GM23338 (cell line): ENCODE data around the gene MYO1G. TPM values are rescaled to one million over a fixed set of nuclear protein-coding genes. Genes with fewer than 3 reads are reported as not detected.
"Not testable (repeated sequence)": the region's sequence is repeated elsewhere in the genome, so short reads cannot be mapped to it uniquely, and the experiment has no call there.

Source experiments
- ATAC-seq: fragments of 200-7000 bp; cut with Tn5 transposase; 3 replicates; pipeline ENCODE4 v1.9.1; 2020
- DNase-seq: peaks from one replicate; pipeline ENCODE4 v3.0.0-alpha.2; 2015; ENCODE audit warnings: low spot score
- H2AFZ ChIP-seq: fragments of 200-600 bp; sonication (generic); 2 replicates; pipeline ENCODE4 v1.8.0; 2016; ENCODE audit warnings: antibody characterized with exemption, mild to moderate bottlenecking, moderate library complexity
- H3F3A ChIP-seq: fragments of 200-600 bp; sonication (generic); replicated peaks from 2 replicates; pipeline ENCODE4 v1.8.0; 2017; ENCODE audit warnings: antibody characterized with exemption, mixed run types, low read depth
- H3K27ac ChIP-seq: fragments of 200-600 bp; sonication (generic); 2 replicates; pipeline ENCODE4 v1.6.1; 2016; ENCODE audit warnings: low read depth
- H3K27me3 ChIP-seq: fragments of 200-600 bp; sonication (generic); 2 replicates; pipeline ENCODE4 v1.8.0; 2016; ENCODE audit warnings: mild to moderate bottlenecking, mixed run types, moderate library complexity; ENCODE audit not compliant: insufficient read depth
- H3K36me3 ChIP-seq: fragments of 200-600 bp; sonication (generic); 2 replicates; pipeline ENCODE4 v1.8.0; 2016; ENCODE audit warnings: mild to moderate bottlenecking; ENCODE audit not compliant: insufficient read depth
- H3K4me1 ChIP-seq: fragments of 200-600 bp; sonication (generic); 2 replicates; pipeline ENCODE4 v1.8.0; 2016; ENCODE audit warnings: mild to moderate bottlenecking, moderate library complexity; ENCODE audit not compliant: insufficient read depth
- H3K4me2 ChIP-seq: fragments of 200-600 bp; sonication (generic); 2 replicates; pipeline ENCODE4 v1.7.1; 2017; ENCODE audit warnings: mixed run types
- H3K4me3 ChIP-seq: fragments of 200-600 bp; sonication (generic); 2 replicates; pipeline ENCODE4 v1.6.1; 2016; ENCODE audit warnings: mixed run types
- H3K79me2 ChIP-seq: fragments of 200-600 bp; sonication (generic); replicated peaks from 2 replicates; pipeline ENCODE4 v1.8.0; 2017; ENCODE audit warnings: mild to moderate bottlenecking; ENCODE audit not compliant: insufficient read depth
- H3K9me2 ChIP-seq: fragments of 200-600 bp; sonication (generic); 2 replicates; pipeline ENCODE4 v1.8.0; 2017; ENCODE audit not compliant: insufficient read depth
- H4K20me1 ChIP-seq: fragments of 200-600 bp; sonication (generic); replicated peaks from 2 replicates; pipeline ENCODE4 v1.8.0; 2017; ENCODE audit warnings: mild to moderate bottlenecking; ENCODE audit not compliant: insufficient read depth
- H3K27ac Mint-ChIP-seq: 2 replicates; pipeline ENCODE4 v1.8.0; 2020; ENCODE audit warnings: inconsistent platforms, mild to moderate bottlenecking, moderate library complexity, mixed read lengths
- H3K27me3 Mint-ChIP-seq: 3 replicates; pipeline ENCODE4 v1.8.0; 2022; ENCODE audit warnings: low read depth, mild to moderate bottlenecking, moderate library complexity, mixed read lengths, inconsistent platforms; ENCODE audit not compliant: insufficient read depth, poor library complexity
- H3K36me3 Mint-ChIP-seq: 3 replicates; pipeline ENCODE4 v1.8.0; 2021; ENCODE audit warnings: low read depth, mild to moderate bottlenecking, inconsistent platforms, moderate library complexity, mixed read lengths
- H3K4me1 Mint-ChIP-seq: 3 replicates; pipeline ENCODE4 v1.8.0; 2020; ENCODE audit warnings: mild to moderate bottlenecking, inconsistent platforms, mixed read lengths
- H3K4me3 Mint-ChIP-seq: 3 replicates; pipeline ENCODE4 v1.8.0; 2021; ENCODE audit warnings: moderate library complexity, mild to moderate bottlenecking, inconsistent platforms, mixed read lengths
- H3K9me3 Mint-ChIP-seq: 3 replicates; pipeline ENCODE4 v1.8.0; 2020; ENCODE audit warnings: moderate library complexity, mild to moderate bottlenecking, inconsistent platforms, mixed read lengths
- POLR2AphosphoS5 ChIP-seq: IDR thresholded peaks from 2 replicates; pipeline ENCODE4 v1.6.1; 2016; ENCODE audit warnings: antibody characterized with exemption, low read depth
- ZNF114 ChIP-seq: fragments of 250-450 bp; sonication (Bioruptor Pico); IDR thresholded peaks from 2 replicates; pipeline ENCODE4 v1.5.0; 2020; ENCODE audit warnings: mild to moderate bottlenecking, moderate library complexity
- polyA plus RNA-seq: library from polyadenylated mRNA; unstranded; fragments of >200 nt; fragmentation: Nextera tagmentation; extraction: Ambion mirVana; gene quantifications from 2 replicates; pipeline ENCODE4 v1.2.1, GENCODE V29; 2016
- total RNA-seq: library from RNA; depleted of rRNA; stranded (reverse); fragments of >200 nt; shearing (Covaris generic); gene quantifications from 2 replicates; pipeline ENCODE4 v1.2.3, GENCODE V29; 2014
- TF ChIP-seq, protein P1 (sequence below): IDR thresholded peaks from 2 replicates; pipeline ENCODE4 v1.6.1; 2016; ENCODE audit warnings: antibody characterized with exemption

Gene MYO1G
- total and polyA plus RNA-seq, 2 experiments from 2014 or later, result 0.10 to 0.11 TPM

GRCh38 chr7:44994877-44995554, 16.2 kb upstream of the MYO1G start (continued):
- TF ChIP-seq, protein P1, sequence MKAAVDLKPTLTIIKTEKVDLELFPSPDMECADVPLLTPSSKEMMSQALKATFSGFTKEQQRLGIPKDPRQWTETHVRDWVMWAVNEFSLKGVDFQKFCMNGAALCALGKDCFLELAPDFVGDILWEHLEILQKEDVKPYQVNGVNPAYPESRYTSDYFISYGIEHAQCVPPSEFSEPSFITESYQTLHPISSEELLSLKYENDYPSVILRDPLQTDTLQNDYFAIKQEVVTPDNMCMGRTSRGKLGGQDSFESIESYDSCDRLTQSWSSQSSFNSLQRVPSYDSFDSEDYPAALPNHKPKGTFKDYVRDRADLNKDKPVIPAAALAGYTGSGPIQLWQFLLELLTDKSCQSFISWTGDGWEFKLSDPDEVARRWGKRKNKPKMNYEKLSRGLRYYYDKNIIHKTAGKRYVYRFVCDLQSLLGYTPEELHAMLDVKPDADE, result no peak
- TF ChIP-seq POLR2AphosphoS5, result no peak

DNA sequence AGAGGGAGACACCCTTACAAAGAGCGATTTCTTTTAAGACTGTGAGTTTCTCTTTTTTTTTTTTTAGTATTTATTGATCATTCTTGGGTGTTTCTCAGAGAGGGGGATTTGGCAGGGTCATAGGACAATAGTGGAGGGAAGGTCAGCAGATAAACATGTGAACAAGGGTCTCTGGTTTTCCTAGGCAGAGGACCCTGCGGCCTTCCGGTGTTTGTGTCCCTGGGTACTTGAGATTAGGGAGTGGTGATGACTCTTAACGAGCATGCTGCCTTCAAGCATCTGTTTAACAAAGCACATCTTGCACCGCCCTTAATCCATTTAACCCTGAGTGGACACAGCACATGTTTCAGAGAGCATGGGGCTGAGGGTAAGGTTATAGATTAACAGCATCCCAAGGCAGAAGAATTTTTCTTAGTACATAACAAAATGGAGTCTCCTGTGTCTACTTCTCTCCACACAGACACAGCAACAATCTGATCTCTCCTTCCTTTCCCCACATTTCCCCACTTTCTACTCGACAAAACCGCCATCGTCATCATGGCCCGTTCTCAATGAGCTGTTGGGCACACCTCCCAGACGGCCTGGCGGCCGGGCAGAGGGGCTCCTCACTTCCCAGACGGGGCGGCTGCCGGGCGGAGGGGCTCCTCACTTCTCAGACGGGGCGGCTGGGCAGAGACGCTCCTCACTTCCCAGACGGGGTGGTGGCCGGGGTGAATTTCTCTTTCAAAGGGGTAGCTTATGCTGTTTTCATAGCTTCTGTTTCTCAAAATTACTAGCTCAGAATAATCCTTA, 13.4 kb upstream of the MYO1G start:
- H3K79me2 ChIP-seq, H3K36me3 ChIP-seq, H3K27me3 ChIP-seq, DNase-seq, H3F3A ChIP-seq, H3K4me3 Mint-ChIP-seq, ATAC-seq, H4K20me1 ChIP-seq, H3K4me3 ChIP-seq, H3K27ac Mint-ChIP-seq, H3K27me3 Mint-ChIP-seq, H2AFZ ChIP-seq, H3K4me1 ChIP-seq, H3K9me2 ChIP-seq, H3K4me2 ChIP-seq, H3K9me3 Mint-ChIP-seq: not testable (repeated sequence)
- peaks cover 11% of the 10 kb centered on the region; the same call in 1 of the 3 replicates for H3K36me3 Mint-ChIP-seq
- H3K4me1 Mint-ChIP-seq, result peaks cover 10% of the 10 kb centered on the region; the same call in 2 of the 3 replicates
- 0 out of 2 replicates have a peak overlapping the region, but pooled peaks have one; percentile 59 for H3K27ac ChIP-seq

DNA sequence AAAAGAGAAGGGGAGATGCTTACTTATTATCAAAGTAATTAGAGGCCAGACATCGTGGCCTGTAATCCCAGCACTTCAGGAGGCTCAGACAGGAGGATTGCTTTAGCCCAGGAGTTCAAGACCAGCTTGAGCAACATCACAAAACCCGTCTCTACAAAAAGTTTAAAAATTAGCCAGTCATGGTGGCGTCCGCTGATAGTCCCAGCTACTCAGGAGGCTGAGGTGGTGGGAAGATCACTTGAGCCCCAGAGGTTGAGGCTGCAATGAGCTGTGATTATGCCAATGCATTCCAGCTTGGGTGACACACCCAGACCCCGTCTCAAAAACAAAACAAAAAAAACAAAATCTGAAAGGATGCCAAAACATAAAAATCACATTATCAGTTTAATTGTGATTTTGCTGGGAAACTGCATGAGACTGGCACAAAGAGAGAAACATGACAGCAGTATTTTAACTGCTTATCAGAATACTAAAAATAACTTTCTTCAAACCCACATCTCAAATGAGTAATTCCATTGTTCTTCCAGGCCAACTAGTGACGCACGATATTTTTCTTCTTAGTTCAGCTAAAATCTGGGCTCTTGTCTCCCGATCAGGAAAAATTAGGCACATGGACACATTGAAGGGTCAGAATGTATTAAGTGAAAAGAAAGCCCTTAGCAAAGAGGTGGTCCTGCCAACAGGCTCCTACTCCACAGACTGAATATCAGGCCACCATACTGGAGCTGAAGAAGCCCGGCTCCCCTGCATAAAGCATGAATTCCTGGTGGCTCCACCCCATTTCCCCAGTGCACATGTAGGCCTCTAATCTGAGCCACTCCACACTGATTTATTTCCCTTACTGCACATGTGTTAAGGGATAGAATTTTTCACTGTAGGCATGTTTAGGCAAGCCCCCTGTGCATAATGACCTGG, 11.6 kb upstream of the MYO1G start:
- Histone ChIP-seq H3K9me2 (no peaks in the 10 kb centered on the region), H3K4me1 (peaks cover 8% of the 10 kb centered on the region), H4K20me1 (no peaks in the 10 kb centered on the region), H3K4me2 (no peak overlapping the region), H3K36me3 (peaks cover 5% of the 10 kb centered on the region), H3F3A (peaks cover 10% of the 10 kb centered on the region), H3K27ac (0 out of 2 replicates have a peak overlapping the region, but pooled peaks have one; percentile 19), H3K4me3 (no peak overlapping the region), H3K79me2 (peaks cover 11% of the 10 kb centered on the region), H3K27me3 (no peaks in the 10 kb centered on the region), H2AFZ (no peak overlapping the region)
- peaks cover 21% of the 10 kb centered on the region for H3K36me3 Mint-ChIP-seq
- TF ChIP-seq ZNF114 (CRISPR knock-in tag), result no peak
- ATAC-seq (no peak), DNase-seq (no peak)
- no peaks in the 10 kb centered on the region for H3K9me3 Mint-ChIP-seq
- H3K27me3 Mint-ChIP-seq, result peaks cover 11% of the 10 kb centered on the region
- H3K27ac Mint-ChIP-seq, result peak overlapping the region; percentile 26
- H3K4me3 Mint-ChIP-seq, result no peak overlapping the region
- peaks cover 21% of the 10 kb centered on the region for H3K4me1 Mint-ChIP-seq
